HepG2 (cell line): ENCODE measurements around the gene PLPP3. TPM values are rescaled to one million over a fixed set of nuclear protein-coding genes. Genes with fewer than 3 reads are reported as not detected.

Source experiments
- ATAC-seq: fragments of 200-7000 bp; cut with Tn5 transposase; 3 replicates; pipeline ENCODE4 v1.9.1; 2020; ENCODE audit warnings: mild to moderate bottlenecking, moderate library complexity
- BruUV-seq: library from RNA; stranded (reverse); fragments of 400-500 nt; replicated peaks from 2 replicates; lab custom pipeline; 2021; lab: Mats Ljungman, UMichigan
- CTCF ChIA-PET: fragments of 300-600 bp; formaldehyde crosslinking; extraction: SDS; loops from one replicate; lab custom pipeline; 2021; ENCODE audit warnings: low total read pairs, inconsistent platforms, low intra/inter-chr PET ratio; lab: Yijun Ruan, JAX
- POLR2A ChIA-PET: fragments of 350-600 bp; sonication (Branson Sonifier 250); formaldehyde crosslinking; loops from one replicate; lab custom pipeline; 2020; ENCODE audit warnings: antibody characterized with exemption, inconsistent platforms; lab: Yijun Ruan, JAX
- DNase-seq: peaks from one replicate; pipeline ENCODE4 v3.0.0-alpha.2; 2015; ENCODE audit warnings: low spot score
- FAIRE-seq: peaks from 3 replicates; lab custom pipeline; 2011; peaks lifted over from hg19 to GRCh38; lab: Jason Lieb, UNC
- H2AFZ ChIP-seq: one replicate; pipeline ENCODE4 v1.6.1; 2011; ENCODE audit warnings: low read length, inconsistent platforms
- H3K27ac ChIP-seq: fragments of 300-600 bp; 3 replicates; pipeline ENCODE4 v1.8.0; 2011; ENCODE audit warnings: mixed run types, mild to moderate bottlenecking, mixed read lengths, low read length, inconsistent platforms; ENCODE audit not compliant: insufficient read depth; ENCODE audit errors: extremely low read length
- H3K27me3 ChIP-seq, 2 experiments: fragments of 200-600 bp in 1 of 2; 2 replicates in 1 of 2; 3 replicates in 1 of 2; pipeline versions ENCODE4 v1.6.0 to v1.8.0; 2011; ENCODE audit warnings: low read length in 2 of 2, mild to moderate bottlenecking in 2 of 2, moderate library complexity in 2 of 2, inconsistent platforms in 1 of 2; ENCODE audit not compliant: insufficient read depth in 2 of 2, control insufficient read depth in 1 of 2
- H3K36me3 ChIP-seq, 2 experiments: fragments of 200-600 bp in 1 of 2; replicated peaks in 1 of 2; 2 replicates in 1 of 2; 3 replicates in 1 of 2; pipeline versions ENCODE4 v1.5.1 to v1.8.0; 2011; ENCODE audit warnings: low read length in 2 of 2, inconsistent platforms in 1 of 2; ENCODE audit not compliant: insufficient read depth in 2 of 2, control insufficient read depth in 1 of 2
- H3K4me1 ChIP-seq: 2 replicates; pipeline ENCODE4 v1.5.1; 2012; ENCODE audit warnings: low read length, inconsistent platforms; ENCODE audit not compliant: insufficient read depth
- H3K4me2 ChIP-seq: 2 replicates; pipeline ENCODE4 v1.6.0; 2011; ENCODE audit warnings: low read depth, low read length, inconsistent platforms
- H3K4me3 ChIP-seq, 3 experiments: fragments of 200-600 bp in 1 of 3; sonication (generic), shearing (Covaris generic) in 1 of 3; replicated peaks in 1 of 3; 2 replicates each; pipeline ENCODE4 v1.5.1; 2011 to 2016; ENCODE audit warnings: low read length in 3 of 3, inconsistent platforms in 2 of 3, low read depth in 2 of 3, mild to moderate bottlenecking in 2 of 3, control low read depth in 1 of 3, mixed read lengths in 1 of 3; ENCODE audit not compliant: insufficient read depth in 1 of 3
- H3K79me2 ChIP-seq: one replicate; pipeline ENCODE4 v1.6.1; 2011; ENCODE audit warnings: low read length, inconsistent platforms; ENCODE audit not compliant: insufficient read depth
- H3K9ac ChIP-seq: 2 replicates; pipeline ENCODE4 v1.6.0; 2011; ENCODE audit warnings: mild to moderate bottlenecking, low read depth, low read length, inconsistent platforms; ENCODE audit not compliant: insufficient read depth
- H3K9me3 ChIP-seq: 2 replicates; pipeline ENCODE4 v1.5.1; 2012; ENCODE audit warnings: mild to moderate bottlenecking, low read length
- H4K20me1 ChIP-seq: 2 replicates; pipeline ENCODE4 v1.6.0; 2011; ENCODE audit warnings: inconsistent platforms, mild to moderate bottlenecking, low read length, moderate library complexity; ENCODE audit not compliant: insufficient read depth
- AKAP8 ChIP-seq: sonication (generic); formaldehyde crosslinking; IDR thresholded peaks from 2 replicates; pipeline ENCODE4 v1.5.1; 2020; ENCODE audit warnings: mild to moderate bottlenecking, missing genetic modification reagents
- EZH2 ChIP-seq: conservative IDR thresholded peaks from 2 replicates; pipeline ENCODE4 v1.6.1; 2012; ENCODE audit warnings: mild to moderate bottlenecking, low read depth, low read length, moderate library complexity
- HDAC2 ChIP-seq: sonication (generic); formaldehyde crosslinking; IDR thresholded peaks from 2 replicates; pipeline ENCODE4 v1.4.0; 2020; ENCODE audit warnings: missing genetic modification reagents
- IRF2 ChIP-seq: IDR thresholded peaks from 2 replicates; pipeline ENCODE4 v1.6.1; 2018; ENCODE audit warnings: missing genetic modification reagents, missing compliant biosample characterization
- KLF15 ChIP-seq: sonication (generic); formaldehyde crosslinking; IDR thresholded peaks from 2 replicates; pipeline ENCODE4 v1.8.1; 2023; ENCODE audit warnings: borderline replicate concordance, mild to moderate bottlenecking, inconsistent platforms, missing genetic modification reagents, mixed read lengths
- ZNF263 ChIP-seq: sonication (generic); formaldehyde crosslinking; IDR thresholded peaks from 2 replicates; pipeline ENCODE4 v1.4.0; 2020; ENCODE audit warnings: missing genetic modification reagents
- WGBS: methylation state at CpG from one replicate; pipeline ENCODE4 v1.1.6; 2017; ENCODE audit warnings: low lambda C conversion rate; 5-methylcytosine and 5-hydroxymethylcytosine counted together
- in situ Hi-C: cut with HindIII; loops from 2 replicates; pipeline ENCODE4 v1.10.0; 2017; ENCODE audit warnings: low pct_unique_long_range_greater_than_20kb; ENCODE audit not compliant: extremely low pct_ligation_motif_present
- intact Hi-C: fragments of 100-400 bp; cut with micrococcal nuclease; formaldehyde crosslinking; loops from one replicate; pipeline ENCODE4 v1.10.0; 2022; ENCODE audit not compliant: unreplicated experiment
- polyA plus RNA-seq, 8 experiments: library from polyadenylated mRNA; depleted of rRNA in 3 of 8; stranded (reverse) in 7 of 8; unstranded in 1 of 8; fragments of >200 nt; fragmentation: Illumina TruSeq in 4 of 8; extraction: Trizol in 4 of 8; gene quantifications; 2 replicates each; pipeline versions ENCODE4 v1.2.1 to v1.2.3, GENCODE V29; 2011 to 2016; ENCODE audit warnings: low read depth in 4 of 8, missing spikeins in 1 of 8, mixed read lengths in 1 of 8; ENCODE audit not compliant: insufficient read depth in 1 of 8
- total RNA-seq, 5 experiments: library from RNA; depleted of rRNA; stranded (reverse); fragments of >200 nt; fragmentation: Illumina TruSeq; extraction: Trizol; gene quantifications; 2 replicates each; pipeline ENCODE4 v1.2.3, GENCODE V29; 2016; ENCODE audit warnings: low read depth in 1 of 5
- TF ChIP-seq, protein P1 (sequence below): sonication (generic); formaldehyde crosslinking; IDR thresholded peaks from 2 replicates; pipeline ENCODE4 v1.5.0; 2020; ENCODE audit warnings: missing genetic modification reagents
- TF ChIP-seq, protein P2 (sequence below): sonication (generic); formaldehyde crosslinking; IDR thresholded peaks from 2 replicates; pipeline ENCODE4 v1.9.0; 2021; ENCODE audit warnings: missing genetic modification reagents, mild to moderate bottlenecking, borderline replicate concordance
- TF ChIP-seq, protein P3 (sequence below): sonication (generic); formaldehyde crosslinking; IDR thresholded peaks from 2 replicates; pipeline ENCODE4 v1.4.0; 2020; ENCODE audit warnings: missing genetic modification reagents, borderline replicate concordance

The PLPP3 gene
- total and polyA plus RNA-seq, 2 of the 13 experiments (the other 11 are each of a cell fraction or from before 2014, with no cell fraction given) = 49.7 to 65.8 TPM

DNA sequence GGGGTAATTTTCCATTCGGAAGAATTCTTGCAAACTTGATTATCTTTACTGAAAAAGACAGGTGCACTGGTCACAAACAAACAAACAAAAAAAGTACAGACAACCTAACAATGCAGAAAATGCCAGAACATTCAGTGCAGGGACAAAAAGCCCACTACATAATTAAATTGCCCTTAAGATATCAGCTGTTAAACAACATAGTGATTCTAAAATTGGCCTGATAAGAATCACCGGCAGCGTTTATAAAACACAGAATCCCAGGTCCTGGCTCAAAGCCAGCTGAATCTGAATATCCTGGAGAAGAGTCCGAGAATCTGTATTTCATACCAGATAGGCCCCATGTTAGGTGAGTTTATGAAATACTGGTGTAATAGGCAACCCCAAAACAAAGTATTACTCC, 6.1 kb downstream of the PLPP3 start:
- H3K27ac ChIP-seq = peak overlapping the region; percentile 54
- peaks cover 0 to 1% of the 10 kb centered on the region in 2 experiments; a peak in 1 of 5 replicates for H3K36me3 ChIP-seq
- peaks cover 21% of the 10 kb centered on the region for H4K20me1 ChIP-seq
- DNase-seq (no peak), FAIRE-seq (no peak), ATAC-seq (no peak)
- H3K9me3 ChIP-seq = no peaks in the 10 kb centered on the region
- H3K27me3 ChIP-seq = no peaks in the 10 kb centered on the region; a peak in 1 of 5 replicates
- BruUV-seq = no TSS peak
- no peak for TF ChIP-seq EZH2
- H3K4me3 ChIP-seq = peak overlapping the region in 2 of 3 experiments; percentile 20 to 36; a peak in 2 of 6 replicates
- H2AFZ ChIP-seq = no peak overlapping the region
- WGBS = 43% methylated on average over 4 of the region's 4 CpGs
- in situ Hi-C loops = loop anchor here (5.0 kb wide), 2 partner anchors 66 to 156 kb away; no protein-coding TSS in a partner anchor
- ChIA-PET CTCF (no interaction called here), POLR2A (interaction anchor here (0.7 to 7.4 kb wide), 3 partner anchors 9 to 160 kb away, joined by 3 to 64 read pairs (median 3); no protein-coding TSS in a partner anchor)
- intact Hi-C loops = no loop called here
- H3K4me1 ChIP-seq = peaks cover 81% of the 10 kb centered on the region
- peaks cover 99% of the 10 kb centered on the region for H3K79me2 ChIP-seq
- peak overlapping the region; percentile 18 for H3K9ac ChIP-seq
- peak overlapping the region; percentile 83 for H3K4me2 ChIP-seq

DNA sequence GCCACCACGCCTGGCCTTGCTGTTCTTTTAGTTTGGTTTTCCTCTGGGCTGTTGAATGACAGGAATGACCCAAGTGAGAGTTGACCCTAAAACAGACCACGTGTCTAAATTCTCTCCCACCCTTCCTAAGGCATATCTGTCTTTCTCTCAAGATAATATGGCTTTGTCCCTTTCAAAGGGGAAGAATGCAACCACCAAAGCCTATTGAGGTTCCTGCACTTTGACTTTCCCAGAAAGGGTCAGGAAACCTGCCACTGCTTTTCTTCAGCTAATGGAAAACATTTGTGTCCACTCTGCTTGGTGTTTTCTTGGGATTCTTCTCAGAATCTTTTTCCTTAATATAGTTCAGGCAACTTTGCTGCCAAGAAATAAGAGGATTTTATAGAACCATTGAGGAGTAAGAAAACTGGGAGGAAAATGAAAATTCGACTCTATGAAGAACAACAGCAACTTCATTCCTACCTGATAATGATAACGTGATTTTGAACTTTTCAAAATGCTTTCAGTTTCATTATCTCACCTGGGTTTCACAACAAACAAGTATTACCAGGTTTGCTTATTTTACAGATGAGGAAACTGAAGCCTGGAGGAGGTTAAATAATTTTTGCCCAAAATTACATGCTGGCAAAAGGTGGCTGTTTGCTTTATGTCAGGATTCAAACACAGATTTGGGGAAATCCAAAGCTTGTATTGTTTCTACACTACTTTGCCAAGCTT, 6.9 kb downstream of the PLPP3 start:
- Histone ChIP-seq H2AFZ (no peak overlapping the region), H3K4me2 (peak overlapping the region; percentile 83), H3K4me3 (peak overlapping the region in 2 of 3 experiments; percentile 20 to 36; a peak in 2 of 6 replicates), H3K4me1 (peaks cover 89% of the 10 kb centered on the region), H3K36me3 (peaks cover 0 to 1% of the 10 kb centered on the region in 2 experiments; a peak in 1 of 5 replicates), H3K9ac (peak overlapping the region; percentile 24; the same call in 1 of the 2 replicates), H3K27me3 (no peaks in the 10 kb centered on the region; a peak in 1 of 5 replicates), H3K79me2 (peaks cover 99% of the 10 kb centered on the region), H4K20me1 (peaks cover 21% of the 10 kb centered on the region), H3K9me3 (no peaks in the 10 kb centered on the region), H3K27ac (peak overlapping the region; percentile 54)
- ATAC-seq (no peak), DNase-seq (no peak), FAIRE-seq (no peak)
- no TSS peak for BruUV-seq
- ChIA-PET CTCF (no interaction called here), POLR2A (interaction anchor here (0.7 to 7.4 kb wide), 5 partner anchors 63 to 382 kb away, joined by 3 to 64 read pairs (median 4); no protein-coding TSS in a partner anchor)
- intact Hi-C loops (no loop called here), in situ Hi-C loops (loop anchor here (5.0 kb wide), 2 partner anchors 65 to 155 kb away; no protein-coding TSS in a partner anchor)
- WGBS = 52% methylated on average over 4 of the region's 4 CpGs
- TF ChIP-seq ZNF263 (CRISPR knock-in tag) (no peak), AKAP8 (CRISPR knock-in tag) (no peak), KLF15 (CRISPR knock-in tag) (no peak), HDAC2 (CRISPR knock-in tag) (0 out of 2 replicates have a peak, but pooled peaks have one; percentile 11), IRF2 (peak; percentile 26; the same call in 1 of the 2 replicates)
- TF ChIP-seq, protein P1, sequence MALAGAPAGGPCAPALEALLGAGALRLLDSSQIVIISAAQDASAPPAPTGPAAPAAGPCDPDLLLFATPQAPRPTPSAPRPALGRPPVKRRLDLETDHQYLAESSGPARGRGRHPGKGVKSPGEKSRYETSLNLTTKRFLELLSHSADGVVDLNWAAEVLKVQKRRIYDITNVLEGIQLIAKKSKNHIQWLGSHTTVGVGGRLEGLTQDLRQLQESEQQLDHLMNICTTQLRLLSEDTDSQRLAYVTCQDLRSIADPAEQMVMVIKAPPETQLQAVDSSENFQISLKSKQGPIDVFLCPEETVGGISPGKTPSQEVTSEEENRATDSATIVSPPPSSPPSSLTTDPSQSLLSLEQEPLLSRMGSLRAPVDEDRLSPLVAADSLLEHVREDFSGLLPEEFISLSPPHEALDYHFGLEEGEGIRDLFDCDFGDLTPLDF (CRISPR knock-in tag) = no peak
- TF ChIP-seq, protein P2, sequence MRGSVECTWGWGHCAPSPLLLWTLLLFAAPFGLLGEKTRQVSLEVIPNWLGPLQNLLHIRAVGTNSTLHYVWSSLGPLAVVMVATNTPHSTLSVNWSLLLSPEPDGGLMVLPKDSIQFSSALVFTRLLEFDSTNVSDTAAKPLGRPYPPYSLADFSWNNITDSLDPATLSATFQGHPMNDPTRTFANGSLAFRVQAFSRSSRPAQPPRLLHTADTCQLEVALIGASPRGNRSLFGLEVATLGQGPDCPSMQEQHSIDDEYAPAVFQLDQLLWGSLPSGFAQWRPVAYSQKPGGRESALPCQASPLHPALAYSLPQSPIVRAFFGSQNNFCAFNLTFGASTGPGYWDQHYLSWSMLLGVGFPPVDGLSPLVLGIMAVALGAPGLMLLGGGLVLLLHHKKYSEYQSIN = no peak
- TF ChIP-seq, protein P3, sequence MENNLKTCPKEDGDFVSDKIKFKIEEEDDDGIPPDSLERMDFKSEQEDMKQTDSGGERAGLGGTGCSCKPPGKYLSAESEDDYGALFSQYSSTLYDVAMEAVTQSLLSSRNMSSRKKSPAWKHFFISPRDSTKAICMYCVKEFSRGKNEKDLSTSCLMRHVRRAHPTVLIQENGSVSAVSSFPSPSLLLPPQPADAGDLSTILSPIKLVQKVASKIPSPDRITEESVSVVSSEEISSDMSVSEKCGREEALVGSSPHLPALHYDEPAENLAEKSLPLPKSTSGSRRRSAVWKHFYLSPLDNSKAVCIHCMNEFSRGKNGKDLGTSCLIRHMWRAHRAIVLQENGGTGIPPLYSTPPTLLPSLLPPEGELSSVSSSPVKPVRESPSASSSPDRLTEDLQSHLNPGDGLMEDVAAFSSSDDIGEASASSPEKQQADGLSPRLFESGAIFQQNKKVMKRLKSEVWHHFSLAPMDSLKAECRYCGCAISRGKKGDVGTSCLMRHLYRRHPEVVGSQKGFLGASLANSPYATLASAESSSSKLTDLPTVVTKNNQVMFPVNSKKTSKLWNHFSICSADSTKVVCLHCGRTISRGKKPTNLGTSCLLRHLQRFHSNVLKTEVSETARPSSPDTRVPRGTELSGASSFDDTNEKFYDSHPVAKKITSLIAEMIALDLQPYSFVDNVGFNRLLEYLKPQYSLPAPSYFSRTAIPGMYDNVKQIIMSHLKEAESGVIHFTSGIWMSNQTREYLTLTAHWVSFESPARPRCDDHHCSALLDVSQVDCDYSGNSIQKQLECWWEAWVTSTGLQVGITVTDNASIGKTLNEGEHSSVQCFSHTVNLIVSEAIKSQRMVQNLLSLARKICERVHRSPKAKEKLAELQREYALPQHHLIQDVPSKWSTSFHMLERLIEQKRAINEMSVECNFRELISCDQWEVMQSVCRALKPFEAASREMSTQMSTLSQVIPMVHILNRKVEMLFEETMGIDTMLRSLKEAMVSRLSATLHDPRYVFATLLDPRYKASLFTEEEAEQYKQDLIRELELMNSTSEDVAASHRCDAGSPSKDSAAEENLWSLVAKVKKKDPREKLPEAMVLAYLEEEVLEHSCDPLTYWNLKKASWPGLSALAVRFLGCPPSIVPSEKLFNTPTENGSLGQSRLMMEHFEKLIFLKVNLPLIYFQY (CRISPR knock-in tag) = 0 out of 2 replicates have a peak, but pooled peaks have one; percentile 14
